Psoas muscle (tissue), 8 donors: Measurements from ENCODE around the gene HMCN1. TPM values are rescaled to one million over a fixed set of nuclear protein-coding genes. Genes with fewer than 3 reads are reported as not detected.

Experiments
- ATAC-seq, 4 donors: fragments of 200-7000 bp; cut with Tn5 transposase; one replicate each; pipeline ENCODE4 v1.9.1; 2020; ENCODE audit warnings: moderate library complexity in 3 of 4, mild to moderate bottlenecking in 2 of 4
- DNase-seq, 2 donors: peaks; one replicate each; pipeline ENCODE4 v3.0.0-alpha.2; 2020
- H3K27ac ChIP-seq: fragments of 200-600 bp; one replicate; pipeline ENCODE4 v1.8.0; 2022
- H3K27me3 ChIP-seq, 3 donors: fragments of 200-600 bp in 1 of 3; one replicate each; pipeline versions ENCODE4 v1.6.1 to v1.8.0; 2013 to 2022; ENCODE audit warnings: low read length in 2 of 3, mild to moderate bottlenecking in 2 of 3, moderate library complexity in 1 of 3; ENCODE audit not compliant: insufficient read depth in 3 of 3
- H3K36me3 ChIP-seq, 2 donors: fragments of 200-600 bp in 1 of 2; one replicate each; pipeline versions ENCODE4 v1.6.1 to v1.8.0; 2013 to 2022; ENCODE audit warnings: low read depth in 1 of 2, mild to moderate bottlenecking in 1 of 2, moderate library complexity in 1 of 2; ENCODE audit not compliant: insufficient read depth in 1 of 2
- H3K4me1 ChIP-seq: fragments of 200-600 bp; one replicate; pipeline ENCODE4 v1.8.0; 2022
- H3K4me3 ChIP-seq: fragments of 200-600 bp; one replicate; pipeline ENCODE4 v1.8.0; 2022; ENCODE audit warnings: mild to moderate bottlenecking
- H3K9me3 ChIP-seq: fragments of 200-600 bp; one replicate; pipeline ENCODE4 v1.8.0; 2022
- WGBS, 3 donors: extraction: QIAGEN DNeasy Blood & Tissue Kit; methylation state at CpG; one replicate each; pipeline versions ENCODE4 v1.1.6 to v1.1.7; 2013; 5-methylcytosine and 5-hydroxymethylcytosine counted together
- intact Hi-C, 2 donors: fragments of 100-400 bp; cut with DNase I; formaldehyde crosslinking; loops; one replicate each; pipeline versions ENCODE4 v1.11.0 to v1.14.2; 2022
- polyA plus RNA-seq, 3 donors: library from polyadenylated mRNA; stranded (reverse); fragments of 200-250 nt; gene quantifications; one replicate each; pipeline ENCODE4 v1.2.3, GENCODE V29; 2013
- total RNA-seq, 4 donors: library from RNA; stranded (reverse); fragmentation: NEBNext Ultra II Directional in 2 of 4; extraction: Animal tissue kit (Norgen Biotek cat#: 25700) in 2 of 4; gene quantifications; one replicate each; pipeline versions ENCODE4 v1.2.1 to v1.2.4, GENCODE V29; 2021 to 2023
- TF ChIP-seq, protein P1 (sequence below): fragments of 200-600 bp; IDR thresholded peaks from one replicate; pipeline ENCODE4 v1.8.0; 2022; ENCODE audit warnings: antibody characterized with exemption
- donor health status: healthy with polysubstance abuse.
- donor health status: DM: no; HTN: no; CAD: no; lungs with moderate emphysema.
- donor health status: Bipolar disorder and iron deficiency.
- donor health status: healthy.
- donor health status: DM: yes; HTN: yes; CAD: no.
- donor health status: DM: no; HTN: no; CAD: no.
- donor health status: DM: no; HTN: no; CAD: no.
- donor health status: DM: yes; HTN: yes; CAD: no.

Gene HMCN1
- total and polyA plus RNA-seq, 7 donors = 1.3 to 6.5 (median 1.8) TPM

DNA sequence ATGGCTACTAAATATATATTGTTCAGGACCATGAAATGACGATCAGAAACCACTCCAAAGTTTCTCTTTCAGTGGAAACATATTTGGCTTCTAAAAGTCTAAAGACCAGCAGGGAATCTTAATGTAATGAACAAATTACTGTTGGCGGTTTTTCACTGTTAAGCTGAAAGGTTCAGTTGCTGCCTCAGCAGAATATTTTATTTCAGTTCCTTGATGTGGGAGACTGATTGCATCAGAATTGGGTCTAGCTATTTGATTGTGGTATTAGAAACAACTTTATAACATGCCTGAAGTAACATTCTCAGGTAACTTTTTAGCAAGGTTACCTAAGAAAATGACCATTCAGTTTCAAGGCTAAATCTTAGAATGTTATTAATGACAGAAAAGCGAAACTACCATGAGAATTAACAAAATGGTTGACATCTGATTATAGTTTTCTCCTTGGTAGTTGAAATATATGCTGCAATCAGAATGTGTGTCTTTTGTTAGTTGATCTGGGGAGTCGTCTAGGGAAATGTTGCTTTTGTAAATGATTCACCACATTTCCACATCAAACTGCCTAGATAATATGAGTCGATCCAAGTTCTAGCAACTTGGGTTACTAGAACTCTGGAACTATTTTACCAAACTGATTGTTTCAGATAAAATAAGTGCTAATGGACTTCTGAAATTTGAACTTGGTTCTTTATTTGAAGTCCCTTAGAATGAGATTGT is 200.4 kb downstream of the HMCN1 start:
- no peaks in the 10 kb centered on the region for H3K27me3 ChIP-seq
- no peak for DNase-seq
- H3K4me1 ChIP-seq = no peaks in the 10 kb centered on the region
- H3K27ac ChIP-seq = no peak overlapping the region
- H3K4me3 ChIP-seq = no peak overlapping the region
- TF ChIP-seq, protein P1, sequence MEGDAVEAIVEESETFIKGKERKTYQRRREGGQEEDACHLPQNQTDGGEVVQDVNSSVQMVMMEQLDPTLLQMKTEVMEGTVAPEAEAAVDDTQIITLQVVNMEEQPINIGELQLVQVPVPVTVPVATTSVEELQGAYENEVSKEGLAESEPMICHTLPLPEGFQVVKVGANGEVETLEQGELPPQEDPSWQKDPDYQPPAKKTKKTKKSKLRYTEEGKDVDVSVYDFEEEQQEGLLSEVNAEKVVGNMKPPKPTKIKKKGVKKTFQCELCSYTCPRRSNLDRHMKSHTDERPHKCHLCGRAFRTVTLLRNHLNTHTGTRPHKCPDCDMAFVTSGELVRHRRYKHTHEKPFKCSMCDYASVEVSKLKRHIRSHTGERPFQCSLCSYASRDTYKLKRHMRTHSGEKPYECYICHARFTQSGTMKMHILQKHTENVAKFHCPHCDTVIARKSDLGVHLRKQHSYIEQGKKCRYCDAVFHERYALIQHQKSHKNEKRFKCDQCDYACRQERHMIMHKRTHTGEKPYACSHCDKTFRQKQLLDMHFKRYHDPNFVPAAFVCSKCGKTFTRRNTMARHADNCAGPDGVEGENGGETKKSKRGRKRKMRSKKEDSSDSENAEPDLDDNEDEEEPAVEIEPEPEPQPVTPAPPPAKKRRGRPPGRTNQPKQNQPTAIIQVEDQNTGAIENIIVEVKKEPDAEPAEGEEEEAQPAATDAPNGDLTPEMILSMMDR = no peak
- no peaks in the 10 kb centered on the region for H3K36me3 ChIP-seq
- intact Hi-C loops = no loop called here
- ATAC-seq = no peak
- WGBS, 3 donors = 82 to 85% (median 84%) methylated on average over 5 of the region's 5 CpGs
- H3K9me3 ChIP-seq = no peaks in the 10 kb centered on the region

GRCh38 chr1:185935360-185935759 is 201.2 kb downstream of the HMCN1 start:
- H3K27me3 ChIP-seq = no peaks in the 10 kb centered on the region
- intact Hi-C loops = no loop called here
- TF ChIP-seq, protein P1 = no peak

DNA sequence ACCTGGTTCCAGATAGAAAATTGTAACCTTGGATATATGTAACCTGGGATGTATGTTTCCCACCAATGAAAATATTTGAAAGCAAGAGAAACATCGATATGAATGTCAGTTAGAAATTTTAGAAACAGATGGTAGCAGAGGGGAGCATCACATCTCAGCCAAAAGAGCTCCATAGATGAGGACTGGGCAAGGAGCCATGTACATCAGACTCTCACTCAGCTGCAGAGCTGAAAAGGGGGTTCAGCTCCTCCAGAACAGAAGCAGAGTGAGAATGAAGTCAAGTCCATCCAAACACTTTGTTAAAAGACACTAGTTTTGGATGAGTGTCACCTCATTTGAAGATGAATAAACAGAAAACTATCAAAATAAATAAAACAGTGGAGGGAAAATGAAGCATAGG is 202.4 kb downstream of the HMCN1 start:
- H3K27ac ChIP-seq = no peak overlapping the region
- TF ChIP-seq, protein P1 = no peak
- H3K4me3 ChIP-seq = no peak overlapping the region
- no peaks in the 10 kb centered on the region for H3K36me3 ChIP-seq
- intact Hi-C loops = no loop called here
- no peak for DNase-seq
- H3K4me1 ChIP-seq = no peaks in the 10 kb centered on the region
- ATAC-seq = no peak
- 13 to 38% (median 18%) methylated on average over 1 of the region's 1 CpG for WGBS, 3 donors
- H3K27me3 ChIP-seq = no peaks in the 10 kb centered on the region
- no peaks in the 10 kb centered on the region for H3K9me3 ChIP-seq

More at GRCh38 chr1:185935360-185935759, 201.2 kb downstream of the HMCN1 start:
- Histone ChIP-seq H3K27ac (no peak overlapping the region), H3K9me3 (no peaks in the 10 kb centered on the region), H3K36me3 (no peaks in the 10 kb centered on the region), H3K4me1 (no peaks in the 10 kb centered on the region), H3K4me3 (no peak overlapping the region)
- ATAC-seq = no peak
- no peak for DNase-seq

DNA sequence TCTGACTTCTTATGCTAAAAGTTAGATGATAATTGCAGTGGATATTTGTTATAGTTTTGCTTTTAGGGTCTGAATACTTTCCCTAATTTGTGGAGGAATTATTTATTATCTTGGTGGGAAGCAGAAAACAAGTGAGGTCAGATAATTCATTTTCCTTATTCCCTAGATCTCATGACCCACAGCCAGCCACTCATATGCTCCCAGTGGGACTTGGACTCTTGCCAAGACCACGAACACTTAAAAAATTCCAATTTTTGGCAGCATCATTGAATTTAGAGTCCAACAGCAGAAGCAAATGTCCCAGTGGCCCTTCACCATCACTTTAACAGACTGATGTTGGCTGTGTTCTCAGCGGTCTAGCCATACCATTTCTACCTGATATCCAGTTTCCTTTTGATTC is 204.2 kb downstream of the HMCN1 start:
- Histone ChIP-seq H3K4me3 (no peak overlapping the region), H3K4me1 (no peaks in the 10 kb centered on the region), H3K36me3 (no peaks in the 10 kb centered on the region), H3K27me3 (no peaks in the 10 kb centered on the region), H3K9me3 (no peaks in the 10 kb centered on the region), H3K27ac (no peak overlapping the region)
- TF ChIP-seq, protein P1 = no peak
- ATAC-seq (no peak), DNase-seq (no peak)
- intact Hi-C loops = no loop called here
- WGBS, 3 donors = 17 to 24% (median 22%) methylated on average over 2 of the region's 2 CpGs

- Histone ChIP-seq H3K4me3 (no peak overlapping the region), H3K4me1 (no peaks in the 10 kb centered on the region), H3K9me3 (no peaks in the 10 kb centered on the region), H3K27ac (no peak overlapping the region), H3K27me3 (no peaks in the 10 kb centered on the region), H3K36me3 (no peaks in the 10 kb centered on the region)
- 24 to 31% (median 29%) methylated on average over 3 of the region's 3 CpGs for WGBS, 3 donors
- DNase-seq (no peak), ATAC-seq (no peak)
- intact Hi-C loops = no loop called here
- TF ChIP-seq, protein P1 = no peak
Measured at GRCh38 chr1:185939142-185939541, 205.0 kb downstream of the HMCN1 start.
